Measurements from ENCODE around the gene AKAP8L. TPM values are rescaled to one million over a fixed set of nuclear protein-coding genes. Genes with fewer than 3 reads are reported as not detected.
"Not testable (repeated sequence)": the region's sequence is repeated elsewhere in the genome, so short reads cannot be mapped to it uniquely, and the experiment has no call there.

The AKAP8L gene
- total and polyA plus RNA-seq, 9 of the 15 experiments (the other 6 are each of a cell fraction or from before 2014, with no cell fraction given): 2.4 to 116 (median 70.7) TPM

GRCh38 chr19:15411351-15411750, 7.4 kb downstream of the AKAP8L start:
- H2AFZ ChIP-seq (ENCODE audit: low read depth, low read length); H3K9ac ChIP-seq (ENCODE audit: insufficient read depth in 1 of 2, low read depth in 2 of 2, low read length in 2 of 2); in situ Hi-C loops (cut with MboI); H3K27me3 ChIP-seq (ENCODE audit: control insufficient read depth in 2 of 2, insufficient read depth in 2 of 2, low read length in 2 of 2); H3K4me2 ChIP-seq (ENCODE audit: insufficient read depth, low read length); FAIRE-seq; H3K27ac ChIP-seq (ENCODE audit: extremely low read depth, low read depth, low read length); H3K9me1 ChIP-seq (ENCODE audit: control insufficient read depth, insufficient read depth, low read length); intact Hi-C loops (cut with micrococcal nuclease); DNase-seq (ENCODE audit: extremely low read depth in 1 of 4, low spot score in 3 of 4); H3K9me3 ChIP-seq (replicated peaks; ENCODE audit: control insufficient read depth, insufficient read depth, low read depth, low read length); CTCF ChIA-PET (ENCODE audit: low intra/inter-chr PET ratio); BruUV-seq (replicated peaks); ATAC-seq; H3K4me3 ChIP-seq: not testable (repeated sequence)
- peak; percentile 72 for TF ChIP-seq CEBPB (tag; IDR thresholded peaks at IDR 0.05)
- Histone ChIP-seq H4K20me1 (replicated peaks; ENCODE audit: control insufficient read depth, insufficient read depth, low read length) (peaks cover 23% of the 10 kb centered on the region), H3K4me1 (replicated peaks in 1 of 2; ENCODE audit: control insufficient read depth in 2 of 2, insufficient read depth in 2 of 2, low read length in 2 of 2) (peaks cover 11 to 14% of the 10 kb centered on the region in 2 experiments), H3K79me2 (ENCODE audit: control insufficient read depth, insufficient read depth, low read length) (peaks cover 95% of the 10 kb centered on the region), H3K36me3 (ENCODE audit: control insufficient read depth, insufficient read depth, low read length) (peaks cover 68% of the 10 kb centered on the region)
- POLR2A ChIA-PET: interaction anchor here (0.6 to 0.7 kb wide), 3 partner anchors 32 to 322 kb away, joined by 3 to 4 read pairs (median 3); no protein-coding TSS in a partner anchor
- 95% methylated on average over 2 of the region's 2 CpGs for WGBS (ENCODE audit: insufficient coverage, low coverage, missing lambda C conversion rate)

GRCh38 chr19:15404780-15405211, 14.0 kb downstream of the AKAP8L start:
- Histone ChIP-seq H3K9ac (ENCODE audit: insufficient read depth in 1 of 2, low read depth in 2 of 2, low read length in 2 of 2) (peak overlapping the region in 1 of 2 experiments; percentile 11; a peak in 1 of 4 replicates), H4K20me1 (replicated peaks; ENCODE audit: control insufficient read depth, insufficient read depth, low read length) (peaks cover 26% of the 10 kb centered on the region), H3K9me3 (replicated peaks; ENCODE audit: control insufficient read depth, insufficient read depth, low read depth, low read length) (no peaks in the 10 kb centered on the region), H3K79me2 (ENCODE audit: control insufficient read depth, insufficient read depth, low read length) (peaks cover 83% of the 10 kb centered on the region), H3K9me1 (ENCODE audit: control insufficient read depth, insufficient read depth, low read length) (peaks cover 5% of the 10 kb centered on the region), H3K27ac (ENCODE audit: extremely low read depth, low read depth, low read length) (no peak overlapping the region), H3K4me1 (replicated peaks in 1 of 2; ENCODE audit: control insufficient read depth in 2 of 2, insufficient read depth in 2 of 2, low read length in 2 of 2) (peaks cover 2 to 7% of the 10 kb centered on the region in 2 experiments; a peak in 4 of 5 replicates), H3K4me3 (no peak overlapping the region), H3K27me3 (ENCODE audit: control insufficient read depth in 2 of 2, insufficient read depth in 2 of 2, low read length in 2 of 2) (no peaks in the 10 kb centered on the region), H2AFZ (ENCODE audit: low read depth, low read length) (no peak overlapping the region), H3K4me2 (ENCODE audit: insufficient read depth, low read length) (no peak overlapping the region), H3K36me3 (ENCODE audit: control insufficient read depth, insufficient read depth, low read length) (peaks cover 89% of the 10 kb centered on the region)
- intact Hi-C loops (cut with micrococcal nuclease) (no loop called here), in situ Hi-C loops (cut with MboI) (no loop called here)
- 65% methylated on average over 3 of the region's 3 CpGs for WGBS (ENCODE audit: insufficient coverage, low coverage, missing lambda C conversion rate)
- no peak for FAIRE-seq
- POLR2A ChIA-PET: interaction anchor here (0.8 to 1.7 kb wide), 4 partner anchors 9 to 29 kb away, joined by 3 to 11 read pairs (median 6); partner anchors contain the start of gene AKAP8L
- no peak for DNase-seq (ENCODE audit: extremely low read depth in 1 of 4, low spot score in 3 of 4)
- CTCF ChIA-PET (ENCODE audit: low intra/inter-chr PET ratio): no interaction called here
- BruUV-seq (replicated peaks): no TSS peak
- ATAC-seq: no peak
- TF ChIP-seq MAZ (CRISPR knock-in tag; conservative IDR thresholded peaks at IDR 0.05 in 1 of 2, IDR thresholded peaks at IDR 0.05 in 1 of 2): no peak
- TF ChIP-seq SMARCA4 (IDR thresholded peaks at IDR 0.05): no peak
- TF ChIP-seq, protein P1, sequence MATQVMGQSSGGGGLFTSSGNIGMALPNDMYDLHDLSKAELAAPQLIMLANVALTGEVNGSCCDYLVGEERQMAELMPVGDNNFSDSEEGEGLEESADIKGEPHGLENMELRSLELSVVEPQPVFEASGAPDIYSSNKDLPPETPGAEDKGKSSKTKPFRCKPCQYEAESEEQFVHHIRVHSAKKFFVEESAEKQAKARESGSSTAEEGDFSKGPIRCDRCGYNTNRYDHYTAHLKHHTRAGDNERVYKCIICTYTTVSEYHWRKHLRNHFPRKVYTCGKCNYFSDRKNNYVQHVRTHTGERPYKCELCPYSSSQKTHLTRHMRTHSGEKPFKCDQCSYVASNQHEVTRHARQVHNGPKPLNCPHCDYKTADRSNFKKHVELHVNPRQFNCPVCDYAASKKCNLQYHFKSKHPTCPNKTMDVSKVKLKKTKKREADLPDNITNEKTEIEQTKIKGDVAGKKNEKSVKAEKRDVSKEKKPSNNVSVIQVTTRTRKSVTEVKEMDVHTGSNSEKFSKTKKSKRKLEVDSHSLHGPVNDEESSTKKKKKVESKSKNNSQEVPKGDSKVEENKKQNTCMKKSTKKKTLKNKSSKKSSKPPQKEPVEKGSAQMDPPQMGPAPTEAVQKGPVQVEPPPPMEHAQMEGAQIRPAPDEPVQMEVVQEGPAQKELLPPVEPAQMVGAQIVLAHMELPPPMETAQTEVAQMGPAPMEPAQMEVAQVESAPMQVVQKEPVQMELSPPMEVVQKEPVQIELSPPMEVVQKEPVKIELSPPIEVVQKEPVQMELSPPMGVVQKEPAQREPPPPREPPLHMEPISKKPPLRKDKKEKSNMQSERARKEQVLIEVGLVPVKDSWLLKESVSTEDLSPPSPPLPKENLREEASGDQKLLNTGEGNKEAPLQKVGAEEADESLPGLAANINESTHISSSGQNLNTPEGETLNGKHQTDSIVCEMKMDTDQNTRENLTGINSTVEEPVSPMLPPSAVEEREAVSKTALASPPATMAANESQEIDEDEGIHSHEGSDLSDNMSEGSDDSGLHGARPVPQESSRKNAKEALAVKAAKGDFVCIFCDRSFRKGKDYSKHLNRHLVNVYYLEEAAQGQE (IDR thresholded peaks at IDR 0.05; ENCODE audit: borderline replicate concordance): no peak
- TF ChIP-seq, protein P1 (CRISPR knock-in tag; IDR thresholded peaks at IDR 0.05; ENCODE audit: low read depth): no peak
